Measurements from ENCODE around the gene METTL8. TPM values are rescaled to one million over a fixed set of nuclear protein-coding genes. Genes with fewer than 3 reads are reported as not detected.

The METTL8 gene
- total and polyA plus RNA-seq, 2 experiments from 2014 or later = 60.9 to 64.3 TPM

DNA sequence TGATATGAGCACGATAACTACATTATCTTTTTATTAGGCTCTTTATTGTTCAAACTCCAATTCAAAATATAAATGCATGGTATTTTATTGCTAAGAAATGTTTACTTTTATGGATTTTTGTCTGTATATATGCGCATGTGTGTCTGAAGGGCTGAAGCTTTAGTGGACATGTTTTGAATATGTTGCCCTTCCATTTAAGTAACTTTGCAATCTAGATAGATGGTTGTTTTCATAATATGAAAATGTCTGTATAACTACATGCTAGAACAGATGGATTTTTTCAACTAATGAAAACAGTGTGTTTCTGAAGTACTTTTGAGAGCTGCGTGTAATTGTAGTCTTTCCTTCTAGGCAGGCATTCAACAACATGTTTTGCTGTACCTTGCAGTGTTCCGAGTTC, 19.0 kb upstream of the METTL8 start:
- Histone ChIP-seq H4K20me1 (replicated peaks; ENCODE audit: insufficient read depth) (no peaks in the 10 kb centered on the region), H3K4me1 (ENCODE audit: insufficient read depth) (no peaks in the 10 kb centered on the region), H3K9me2 (ENCODE audit: insufficient read depth) (no peaks in the 10 kb centered on the region), H3K27ac (ENCODE audit: low read depth) (no peak overlapping the region), H3F3A (replicated peaks; ENCODE audit: low read depth) (no peaks in the 10 kb centered on the region; the same call in 1 of the 2 replicates), H3K79me2 (replicated peaks; ENCODE audit: insufficient read depth) (peaks cover 20% of the 10 kb centered on the region), H3K4me3 (no peak overlapping the region), H2AFZ (no peak overlapping the region), H3K27me3 (ENCODE audit: insufficient read depth) (no peaks in the 10 kb centered on the region), H3K4me2 (no peak overlapping the region), H3K36me3 (ENCODE audit: insufficient read depth) (peaks cover 10% of the 10 kb centered on the region)
- no peak for TF ChIP-seq EZH2 (IDR thresholded peaks at IDR 0.05; ENCODE audit: low read depth, unreplicated experiment)
- TF ChIP-seq, protein P1, sequence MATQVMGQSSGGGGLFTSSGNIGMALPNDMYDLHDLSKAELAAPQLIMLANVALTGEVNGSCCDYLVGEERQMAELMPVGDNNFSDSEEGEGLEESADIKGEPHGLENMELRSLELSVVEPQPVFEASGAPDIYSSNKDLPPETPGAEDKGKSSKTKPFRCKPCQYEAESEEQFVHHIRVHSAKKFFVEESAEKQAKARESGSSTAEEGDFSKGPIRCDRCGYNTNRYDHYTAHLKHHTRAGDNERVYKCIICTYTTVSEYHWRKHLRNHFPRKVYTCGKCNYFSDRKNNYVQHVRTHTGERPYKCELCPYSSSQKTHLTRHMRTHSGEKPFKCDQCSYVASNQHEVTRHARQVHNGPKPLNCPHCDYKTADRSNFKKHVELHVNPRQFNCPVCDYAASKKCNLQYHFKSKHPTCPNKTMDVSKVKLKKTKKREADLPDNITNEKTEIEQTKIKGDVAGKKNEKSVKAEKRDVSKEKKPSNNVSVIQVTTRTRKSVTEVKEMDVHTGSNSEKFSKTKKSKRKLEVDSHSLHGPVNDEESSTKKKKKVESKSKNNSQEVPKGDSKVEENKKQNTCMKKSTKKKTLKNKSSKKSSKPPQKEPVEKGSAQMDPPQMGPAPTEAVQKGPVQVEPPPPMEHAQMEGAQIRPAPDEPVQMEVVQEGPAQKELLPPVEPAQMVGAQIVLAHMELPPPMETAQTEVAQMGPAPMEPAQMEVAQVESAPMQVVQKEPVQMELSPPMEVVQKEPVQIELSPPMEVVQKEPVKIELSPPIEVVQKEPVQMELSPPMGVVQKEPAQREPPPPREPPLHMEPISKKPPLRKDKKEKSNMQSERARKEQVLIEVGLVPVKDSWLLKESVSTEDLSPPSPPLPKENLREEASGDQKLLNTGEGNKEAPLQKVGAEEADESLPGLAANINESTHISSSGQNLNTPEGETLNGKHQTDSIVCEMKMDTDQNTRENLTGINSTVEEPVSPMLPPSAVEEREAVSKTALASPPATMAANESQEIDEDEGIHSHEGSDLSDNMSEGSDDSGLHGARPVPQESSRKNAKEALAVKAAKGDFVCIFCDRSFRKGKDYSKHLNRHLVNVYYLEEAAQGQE (IDR thresholded peaks at IDR 0.05; ENCODE audit: unreplicated experiment) = no peak
- TF ChIP-seq, protein P2, sequence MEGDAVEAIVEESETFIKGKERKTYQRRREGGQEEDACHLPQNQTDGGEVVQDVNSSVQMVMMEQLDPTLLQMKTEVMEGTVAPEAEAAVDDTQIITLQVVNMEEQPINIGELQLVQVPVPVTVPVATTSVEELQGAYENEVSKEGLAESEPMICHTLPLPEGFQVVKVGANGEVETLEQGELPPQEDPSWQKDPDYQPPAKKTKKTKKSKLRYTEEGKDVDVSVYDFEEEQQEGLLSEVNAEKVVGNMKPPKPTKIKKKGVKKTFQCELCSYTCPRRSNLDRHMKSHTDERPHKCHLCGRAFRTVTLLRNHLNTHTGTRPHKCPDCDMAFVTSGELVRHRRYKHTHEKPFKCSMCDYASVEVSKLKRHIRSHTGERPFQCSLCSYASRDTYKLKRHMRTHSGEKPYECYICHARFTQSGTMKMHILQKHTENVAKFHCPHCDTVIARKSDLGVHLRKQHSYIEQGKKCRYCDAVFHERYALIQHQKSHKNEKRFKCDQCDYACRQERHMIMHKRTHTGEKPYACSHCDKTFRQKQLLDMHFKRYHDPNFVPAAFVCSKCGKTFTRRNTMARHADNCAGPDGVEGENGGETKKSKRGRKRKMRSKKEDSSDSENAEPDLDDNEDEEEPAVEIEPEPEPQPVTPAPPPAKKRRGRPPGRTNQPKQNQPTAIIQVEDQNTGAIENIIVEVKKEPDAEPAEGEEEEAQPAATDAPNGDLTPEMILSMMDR (conservative IDR thresholded peaks at IDR 0.05; ENCODE audit: low read depth in 2 of 2) = no peak
- TF ChIP-seq ZNF331 (CRISPR knock-in tag; IDR thresholded peaks at IDR 0.05; ENCODE audit: low read depth) = no peak
- no peak for TF ChIP-seq ZNF462 (CRISPR knock-in tag; IDR thresholded peaks at IDR 0.05)
- TF ChIP-seq ZNF114 (CRISPR knock-in tag; IDR thresholded peaks at IDR 0.05) = no peak
- no peak for TF ChIP-seq ETS1 (IDR thresholded peaks at IDR 0.05)
- TF ChIP-seq NANOG (IDR thresholded peaks at IDR 0.05; ENCODE audit: borderline replicate concordance) = no peak
- no peak for TF ChIP-seq CREB1 (CRISPR knock-in tag; IDR thresholded peaks at IDR 0.05; ENCODE audit: low read depth)
- H3K27ac Mint-ChIP-seq = no peak overlapping the region
- ATAC-seq = no peak
- no peaks in the 10 kb centered on the region for H3K4me1 Mint-ChIP-seq
- peaks cover 70% of the 10 kb centered on the region for H3K36me3 Mint-ChIP-seq (ENCODE audit: low read depth)
- no peaks in the 10 kb centered on the region for H3K27me3 Mint-ChIP-seq (ENCODE audit: insufficient read depth, low read depth, poor library complexity)
- no peaks in the 10 kb centered on the region for H3K9me3 Mint-ChIP-seq
- H3K4me3 Mint-ChIP-seq = no peak overlapping the region
- no peak for DNase-seq (ENCODE audit: low spot score)
